Measurements from ENCODE around the gene POGLUT3. TPM values are rescaled to one million over a fixed set of nuclear protein-coding genes. Genes with fewer than 3 reads are reported as not detected.
A peak's percentile ranks its signal among the peaks of the same experiment; 100 is the strongest.

The POGLUT3 gene, protein sequence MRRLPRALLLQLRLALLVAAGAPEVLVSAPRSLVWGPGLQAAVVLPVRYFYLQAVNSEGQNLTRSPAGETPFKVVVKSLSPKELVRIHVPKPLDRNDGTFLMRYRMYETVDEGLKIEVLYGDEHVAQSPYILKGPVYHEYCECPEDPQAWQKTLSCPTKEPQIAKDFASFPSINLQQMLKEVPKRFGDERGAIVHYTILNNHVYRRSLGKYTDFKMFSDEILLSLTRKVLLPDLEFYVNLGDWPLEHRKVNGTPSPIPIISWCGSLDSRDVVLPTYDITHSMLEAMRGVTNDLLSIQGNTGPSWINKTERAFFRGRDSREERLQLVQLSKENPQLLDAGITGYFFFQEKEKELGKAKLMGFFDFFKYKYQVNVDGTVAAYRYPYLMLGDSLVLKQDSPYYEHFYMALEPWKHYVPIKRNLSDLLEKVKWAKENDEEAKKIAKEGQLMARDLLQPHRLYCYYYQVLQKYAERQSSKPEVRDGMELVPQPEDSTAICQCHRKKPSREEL
- total RNA-seq (2012; rRNA removed) (31.7 and 36.7 TPM in 2 replicates), polyA plus RNA-seq (2012; rRNA removed) (30.4 and 34.8 TPM in 2 replicates), Bru-seq, nascent RNA (percentile 66 among the genes with signal in this experiment), BruChase-seq, experiment 1, labeled RNA remaining after a 6-hour chase (percentile 82 among the genes with signal in this experiment), BruChase-seq, experiment 2, labeled RNA remaining after a 2-hour chase (percentile 71 among the genes with signal in this experiment)
- 6.8 and 10.4 TPM in 2 replicates for polyA plus RNA-seq (2012; cell fraction: cytosol; rRNA removed)
- polyA plus RNA-seq (2012; cell fraction: nucleus; rRNA removed; ENCODE audit: low replicate concordance): 1.2 and 7.0 TPM in 2 replicates
- long read RNA-seq, full-length matches to known transcripts: 41 of 52 reads
- long read RNA-seq, partial matches to known transcripts: 2 of 52 reads
- long read RNA-seq, other reads (novel, unspliced or antisense): 9 of 52 reads

DNA sequence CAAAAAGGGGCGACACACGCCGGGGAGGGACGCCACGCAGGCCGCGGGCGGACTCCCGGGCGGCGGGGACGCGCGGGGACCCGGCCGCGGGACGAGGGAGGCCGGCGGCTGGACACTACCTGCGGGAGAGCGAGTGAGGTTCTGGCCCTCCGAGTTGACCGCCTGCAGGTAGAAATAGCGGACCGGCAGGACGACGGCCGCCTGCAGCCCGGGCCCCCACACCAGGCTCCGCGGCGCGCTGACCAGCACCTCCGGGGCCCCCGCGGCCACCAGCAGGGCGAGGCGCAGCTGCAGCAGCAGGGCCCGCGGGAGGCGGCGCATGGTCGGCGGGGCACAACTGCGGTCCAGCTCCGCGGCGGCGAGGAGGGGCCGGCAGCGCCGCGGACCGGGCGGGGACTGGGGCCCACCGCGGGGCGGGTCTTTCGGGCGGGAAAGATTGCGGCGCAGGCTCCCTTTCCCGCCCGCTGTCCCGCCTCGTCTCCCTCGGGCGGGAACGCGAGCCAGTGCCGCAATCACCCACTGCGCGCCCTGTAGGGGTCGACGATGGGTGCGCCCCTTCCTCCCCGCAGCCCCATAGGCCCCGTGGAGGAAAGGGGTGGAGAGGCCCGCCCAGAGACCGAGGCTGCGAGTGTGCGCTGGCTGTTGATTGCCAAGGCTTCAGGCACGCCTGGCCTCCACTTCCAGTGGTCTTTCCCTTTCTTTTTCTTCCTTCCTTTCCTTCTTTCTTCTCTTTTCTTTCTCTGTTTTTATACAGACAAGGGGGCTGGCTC is at the start of gene POGLUT3:
Gene POGLUT3 (minus strand): TSS at position 339 of the 770 bp plus-strand sequence. CDS start 18 bp downstream, at position 321.
- H3K9ac ChIP-seq (ENCODE audit: low read depth, low read length): peak within 1 kb of the TSS; percentile 91
- peak within 1 kb of the TSS; percentile 62; the same call in 2 of the 3 replicates for H2BK15ac ChIP-seq (ENCODE audit: low read depth, low read length)
- POLR2A ChIA-PET (ENCODE audit: unreplicated experiment): interaction anchor here (0.6 kb wide), 1 partner anchor 62 kb away, joined by 8 read pairs; no protein-coding TSS in a partner anchor
- H3K36me3 ChIP-seq (ENCODE audit: control insufficient read depth, insufficient read depth, low read length): no peaks in the 10 kb centered on the region; the same call in 1 of the 2 replicates
- no peaks in the 10 kb centered on the region for H3K27me3 ChIP-seq (ENCODE audit: control insufficient read depth, insufficient read depth, low read length)
- peak; percentile 49 for DNase-seq
- H3K4me1 ChIP-seq (ENCODE audit: control insufficient read depth, insufficient read depth, low read length): peaks cover 3% of the 10 kb centered on the region
- intact Hi-C loops (cut with micrococcal nuclease): no loop called here
- peak within 1 kb of the TSS; percentile 92 for H2AK9ac ChIP-seq (replicated peaks; ENCODE audit: low read depth, low read length, poor library complexity)
- H3K9me1 ChIP-seq (ENCODE audit: insufficient read depth, low read length): peaks cover 8% of the 10 kb centered on the region; the same call in 1 of the 2 replicates
- BruUV-seq (replicated peaks): no TSS peak
- WGBS, 2 experiments (ENCODE audit: extremely low coverage in 2 of 2, insufficient read length in 1 of 2): 1% methylated on average over 43 of the region's 84 CpGs; no CpG with 5 or more reads in 1 of the 2 experiments
- peak within 1 kb of the TSS; percentile 92 for H2BK5ac ChIP-seq (ENCODE audit: low read depth, low read length, poor library complexity, severe bottlenecking)
- peak within 1 kb of the TSS; percentile 88 for H4K5ac ChIP-seq (ENCODE audit: low read depth, low read length)
- H3K9me3 ChIP-seq (ENCODE audit: control insufficient read depth, insufficient read depth, low read length): no peaks in the 10 kb centered on the region
- dilution Hi-C loops (cut with HindIII; ENCODE audit: low sequenced_read_pairs, unreplicated experiment): no loop called here
- H4K20me1 ChIP-seq (ENCODE audit: insufficient read depth, low read length): no peaks in the 10 kb centered on the region
- peak; percentile 77 for ATAC-seq (ENCODE audit: low read depth)
- H3K18ac ChIP-seq (ENCODE audit: low read depth, low read length): peak within 1 kb of the TSS; percentile 89
- peak within 1 kb of the TSS; percentile 84 for H3K14ac ChIP-seq (replicated peaks; ENCODE audit: low read depth, low read length)
- in situ Hi-C loops (cut with MboI; ENCODE audit: low sequenced_read_pairs): no loop called here
- CTCF ChIA-PET: interaction anchor here (0.9 kb wide), 1 partner anchor 8 kb away, joined by 3 read pairs; no protein-coding TSS in a partner anchor
- TF ChIP-seq MXI1 (IDR thresholded peaks at IDR 0.05; ENCODE audit: borderline replicate concordance, low read depth, low read length) (0 out of 2 replicates have a peak, but pooled peaks have one; percentile 3), MAZ (IDR thresholded peaks at IDR 0.05; ENCODE audit: borderline replicate concordance, low read depth, low read length) (peak; percentile 27; the same call in 1 of the 2 replicates), MAFK (IDR thresholded peaks at IDR 0.05; ENCODE audit: low read depth, low read length) (no peak)
- H3K4me2 ChIP-seq (ENCODE audit: low read depth, low read length): peak within 1 kb of the TSS; percentile 85
- H2AK5ac ChIP-seq (ENCODE audit: low read depth, low read length): peak within 1 kb of the TSS; percentile 73
- peak within 1 kb of the TSS; percentile 98 for H2AFZ ChIP-seq (replicated peaks; ENCODE audit: low read length, poor library complexity)
- H2BK120ac ChIP-seq (ENCODE audit: low read depth, low read length): peak within 1 kb of the TSS; percentile 84
- H3K27ac ChIP-seq (ENCODE audit: insufficient read depth, low read length): peak within 1 kb of the TSS; percentile 89
- H3K4ac ChIP-seq (ENCODE audit: low read depth, low read length): peak within 1 kb of the TSS; percentile 92
- peaks cover 20 to 37% of the 10 kb centered on the region in 2 experiments for H3K79me1 ChIP-seq (ENCODE audit: low read depth in 1 of 2, low read length in 2 of 2)
- peak within 1 kb of the TSS; percentile 87 for H4K91ac ChIP-seq (ENCODE audit: insufficient read depth, low read depth, low read length)
- peak within 1 kb of the TSS; percentile 42 for H2BK20ac ChIP-seq (ENCODE audit: low read depth, low read length)
- peak within 1 kb of the TSS; percentile 68 for H3K23ac ChIP-seq (ENCODE audit: low read depth, low read length)
- H3K4me3 ChIP-seq (ENCODE audit: insufficient read depth, low read depth, low read length): peak within 1 kb of the TSS; percentile 54
- peak within 1 kb of the TSS; percentile 92 for H3K56ac ChIP-seq (ENCODE audit: extremely low read depth, insufficient read depth, low read length)
- H4K8ac ChIP-seq (ENCODE audit: low read depth in 2 of 2, low read length in 2 of 2): peak within 1 kb of the TSS; percentile 88 to 93

Data from IMR-90 (cell line).